Measurements from ENCODE around the gene PAWR. TPM values are rescaled to one million over a fixed set of nuclear protein-coding genes. Genes with fewer than 3 reads are reported as not detected.
"Not testable (repeated sequence)": the region's sequence is repeated elsewhere in the genome, so short reads cannot be mapped to it uniquely, and the experiment has no call there.

The PAWR gene
- total and polyA plus RNA-seq, 2 donors (not counting 1 experiment from before 2014, with no cell fraction given), result 6.5 to 16.0 TPM

DNA sequence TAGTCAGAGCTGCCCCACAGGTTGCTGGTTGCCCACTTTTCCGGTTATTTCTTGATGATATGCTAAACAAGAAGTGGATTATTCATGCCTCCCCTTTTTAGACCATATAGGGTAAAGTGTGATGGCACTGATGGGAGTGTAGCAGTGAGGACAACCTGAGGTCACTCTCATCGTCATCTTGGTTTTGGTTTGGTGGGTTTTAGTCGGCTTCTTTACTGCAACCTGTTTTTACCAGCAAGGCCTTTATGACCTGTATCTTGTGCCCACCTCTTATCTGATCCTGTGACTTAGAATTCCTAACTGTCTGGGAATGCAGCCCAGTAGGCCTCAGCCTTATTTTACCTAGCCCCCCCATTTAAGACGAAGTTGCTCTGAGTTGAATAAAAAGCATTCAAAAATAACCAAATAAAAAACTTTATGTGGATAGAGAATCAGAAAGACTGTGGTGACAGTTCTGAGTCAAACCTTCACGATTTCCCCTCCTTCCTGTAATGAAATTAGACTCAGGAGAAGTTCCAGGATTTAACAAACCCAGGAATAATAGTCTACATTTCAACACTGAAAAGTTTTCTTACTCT is 144.2 kb downstream of the PAWR start:
- H3K4me2 ChIP-seq (ENCODE audit: extremely low read depth, insufficient read depth, low read length), result no peak overlapping the region
- H3K27me3 ChIP-seq (ENCODE audit: control insufficient read depth, insufficient read depth, low read length), result no peaks in the 10 kb centered on the region
- no peak overlapping the region for H2AFZ ChIP-seq (ENCODE audit: low read length)
- no peaks in the 10 kb centered on the region for H3K79me2 ChIP-seq (ENCODE audit: control insufficient read depth, insufficient read depth, low read length)
- no peaks in the 10 kb centered on the region for H3K36me3 ChIP-seq (ENCODE audit: control insufficient read depth, insufficient read depth, low read length)
- H3K27ac ChIP-seq (ENCODE audit: insufficient read depth, low read length), result no peak overlapping the region
- DNase-seq (ENCODE audit: low read depth in 2 of 2), result peak in 1 of 2 donors; percentile 79
- no peaks in the 10 kb centered on the region for H4K20me1 ChIP-seq (ENCODE audit: control insufficient read depth, extremely low read depth, insufficient read depth, low read length)
- TF ChIP-seq EZH2 (IDR thresholded peaks at IDR 0.05; ENCODE audit: low read length, missing control alignments), result no peak
- no peak for TF ChIP-seq CTCF (conservative IDR thresholded peaks at IDR 0.05 in 1 of 2, IDR thresholded peaks at IDR 0.05 in 1 of 2; ENCODE audit: low read depth in 1 of 2, low read length in 2 of 2)
- peaks cover 6% of the 10 kb centered on the region for H3K4me1 ChIP-seq (ENCODE audit: control insufficient read depth, extremely low read depth, insufficient read depth, low read length)
- H3K4me3 ChIP-seq (replicated peaks in 1 of 4; ENCODE audit: control extremely low read depth in 1 of 4, insufficient read depth in 1 of 4, low read depth in 3 of 4, low read length in 4 of 4), result no peak overlapping the region
- no peaks in the 10 kb centered on the region for H3K9me3 ChIP-seq (ENCODE audit: control insufficient read depth, insufficient read depth, low read depth, low read length)
- H3K9ac ChIP-seq (ENCODE audit: insufficient read depth, low read length), result no peak overlapping the region

GRCh38 chr12:79544439-79544838 is 146.3 kb downstream of the PAWR start:
- H3K27me3 ChIP-seq (ENCODE audit: control insufficient read depth, insufficient read depth, low read length); H3K27ac ChIP-seq (ENCODE audit: insufficient read depth, low read length): not testable (repeated sequence)
- peak in 1 of 2 donors; percentile 36 for DNase-seq (ENCODE audit: low read depth in 2 of 2)

GRCh38 chr12:79537675-79538074 is 153.1 kb downstream of the PAWR start:
- Histone ChIP-seq H3K4me1 (ENCODE audit: control insufficient read depth, extremely low read depth, insufficient read depth, low read length) (no peaks in the 10 kb centered on the region), H3K27ac (ENCODE audit: insufficient read depth, low read length) (no peak overlapping the region), H3K9me3 (ENCODE audit: control insufficient read depth, insufficient read depth, low read depth, low read length) (no peaks in the 10 kb centered on the region), H3K79me2 (ENCODE audit: control insufficient read depth, insufficient read depth, low read length) (no peaks in the 10 kb centered on the region), H3K27me3 (ENCODE audit: control insufficient read depth, insufficient read depth, low read length) (no peaks in the 10 kb centered on the region), H3K36me3 (ENCODE audit: control insufficient read depth, insufficient read depth, low read length) (no peaks in the 10 kb centered on the region), H3K4me3 (replicated peaks in 1 of 4; ENCODE audit: control extremely low read depth in 1 of 4, insufficient read depth in 1 of 4, low read depth in 3 of 4, low read length in 4 of 4) (no peak overlapping the region), H2AFZ (ENCODE audit: low read length) (no peak overlapping the region), H3K4me2 (ENCODE audit: extremely low read depth, insufficient read depth, low read length) (no peak overlapping the region), H3K9ac (ENCODE audit: insufficient read depth, low read length) (no peak overlapping the region), H4K20me1 (ENCODE audit: control insufficient read depth, extremely low read depth, insufficient read depth, low read length) (no peaks in the 10 kb centered on the region)
- no peak for DNase-seq (ENCODE audit: low read depth in 2 of 2)
- no peak for TF ChIP-seq EZH2 (IDR thresholded peaks at IDR 0.05; ENCODE audit: low read length, missing control alignments)
- TF ChIP-seq CTCF (conservative IDR thresholded peaks at IDR 0.05 in 1 of 2, IDR thresholded peaks at IDR 0.05 in 1 of 2; ENCODE audit: low read depth in 1 of 2, low read length in 2 of 2), result no peak

More at GRCh38 chr12:79544439-79544838, 146.3 kb downstream of the PAWR start:
- H3K4me3 ChIP-seq (replicated peaks in 1 of 4; ENCODE audit: control extremely low read depth in 1 of 4, insufficient read depth in 1 of 4, low read depth in 3 of 4, low read length in 4 of 4); H2AFZ ChIP-seq (ENCODE audit: low read length); H3K79me2 ChIP-seq (ENCODE audit: control insufficient read depth, insufficient read depth, low read length); H3K4me2 ChIP-seq (ENCODE audit: extremely low read depth, insufficient read depth, low read length); H3K9me3 ChIP-seq (ENCODE audit: control insufficient read depth, insufficient read depth, low read depth, low read length); H3K9ac ChIP-seq (ENCODE audit: insufficient read depth, low read length); H3K4me1 ChIP-seq (ENCODE audit: control insufficient read depth, extremely low read depth, insufficient read depth, low read length); H3K36me3 ChIP-seq (ENCODE audit: control insufficient read depth, insufficient read depth, low read length); H4K20me1 ChIP-seq (ENCODE audit: control insufficient read depth, extremely low read depth, insufficient read depth, low read length): not testable (repeated sequence)

Data from fibroblast of lung (primary cell).